NCI-H510A treated with DMSO at 0.1 percent for 48 hours (cell line): ENCODE measurements around the gene SOX30.

Source experiments
- DNase-seq: peaks from one replicate; lab custom pipeline; 2025; lab: John Stamatoyannopoulos, UW

Gene SOX30

GRCh38 chr5:157607371-157608161 lies 44.7 kb downstream of the SOX30 start:
- DNase-seq, result no peak

GRCh38 chr5:157606046-157606445 lies 46.2 kb downstream of the SOX30 start:
- no peak for DNase-seq

- no peak for DNase-seq
Measured at GRCh38 chr5:157603333-157604190, 48.7 kb downstream of the SOX30 start.

- no peak for DNase-seq
Measured at GRCh38 chr5:157602505-157602904, 49.7 kb downstream of the SOX30 start.

- DNase-seq, result no peak
Measured at GRCh38 chr5:157600252-157600651, 52.0 kb downstream of the SOX30 start.

- DNase-seq, result no peak
Measured at GRCh38 chr5:157599565-157599964, 52.7 kb downstream of the SOX30 start.

- no peak for DNase-seq
Measured at GRCh38 chr5:157598350-157598936, 53.8 kb downstream of the SOX30 start.

GRCh38 chr5:157597277-157597676 lies 55.0 kb downstream of the SOX30 start:
- DNase-seq, result no peak

- no peak for DNase-seq
Measured at GRCh38 chr5:157596487-157596886, 55.8 kb downstream of the SOX30 start.

- DNase-seq, result no peak
Measured at GRCh38 chr5:157594675-157595459, 57.4 kb downstream of the SOX30 start.

- DNase-seq, result no peak
Measured at GRCh38 chr5:157594257-157594656, 58.0 kb downstream of the SOX30 start.

GRCh38 chr5:157593052-157593757 lies 59.0 kb downstream of the SOX30 start:
- no peak for DNase-seq

- DNase-seq, result no peak
Measured at GRCh38 chr5:157592594-157592993, 59.6 kb downstream of the SOX30 start.

GRCh38 chr5:157590478-157590877 lies 61.8 kb downstream of the SOX30 start:
- no peak for DNase-seq

- DNase-seq, result no peak
Measured at GRCh38 chr5:157584628-157585027, 67.6 kb downstream of the SOX30 start.

GRCh38 chr5:157582731-157583620 lies 69.3 kb downstream of the SOX30 start:
- no peak for DNase-seq

- no peak for DNase-seq
Measured at GRCh38 chr5:157581901-157582300, 70.3 kb downstream of the SOX30 start.

GRCh38 chr5:157578079-157578780 lies 74.0 kb downstream of the SOX30 start:
- no peak for DNase-seq

- DNase-seq, result no peak
Measured at GRCh38 chr5:157576678-157577077, 75.6 kb downstream of the SOX30 start.
